ENCODE data around the gene PGM5. TPM values are rescaled to one million over a fixed set of nuclear protein-coding genes. Genes with fewer than 3 reads are reported as not detected.

PGM5 gene
- total RNA-seq, 1 experiment from 2014 or later: 0.15 TPM

DNA sequence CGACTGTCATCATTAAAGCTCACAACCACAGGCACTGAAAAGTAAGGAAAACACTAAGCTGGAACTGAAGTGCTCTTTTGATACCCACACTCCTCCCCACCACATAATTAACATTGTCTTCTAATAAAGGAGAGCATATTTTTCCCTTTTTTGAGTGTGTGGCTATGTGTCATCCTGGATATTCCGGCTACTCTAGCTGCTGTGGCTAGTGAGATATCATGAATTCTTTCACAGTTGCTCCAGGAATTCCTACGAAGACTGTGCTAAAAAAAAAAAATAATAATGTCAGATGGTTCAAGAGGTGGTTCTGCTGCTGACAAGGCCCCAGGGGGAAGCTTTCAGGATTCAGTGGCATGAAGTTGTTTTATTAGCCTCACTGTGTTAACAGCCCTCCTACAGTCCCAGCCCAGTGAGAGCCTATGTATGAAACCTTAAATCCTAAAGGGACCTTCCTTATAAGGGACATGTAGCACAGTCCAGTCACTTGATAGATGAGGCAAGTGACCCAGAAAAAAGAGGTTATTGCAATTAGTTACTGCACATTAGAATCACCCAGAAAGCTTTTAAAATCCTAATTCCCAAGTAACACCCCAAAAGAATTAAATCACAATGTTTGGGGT, 137.7 kb downstream of the PGM5 start:
- Histone ChIP-seq H3K9me3 (ENCODE audit: control insufficient read depth in 1 of 2, insufficient read depth in 1 of 2, low read depth in 1 of 2, low read length in 2 of 2) (no peaks in the 10 kb centered on the region), H3K4me2 (ENCODE audit: low read length) (no peak overlapping the region), H2AFZ (ENCODE audit: low read depth, low read length, poor library complexity, severe bottlenecking) (no peak overlapping the region), H4K20me1 (ENCODE audit: insufficient read depth) (no peaks in the 10 kb centered on the region), H3K9me2 (ENCODE audit: insufficient read depth) (no peaks in the 10 kb centered on the region), H3K79me2 (ENCODE audit: insufficient read depth, low read length) (no peaks in the 10 kb centered on the region), H3K36me3 (ENCODE audit: control insufficient read depth in 1 of 2, insufficient read depth in 2 of 2, low read length in 2 of 2) (no peaks in the 10 kb centered on the region), H3K4me3 (replicated peaks in 1 of 2; ENCODE audit: low read depth in 1 of 2, low read length in 2 of 2) (no peak overlapping the region), H3K27ac (ENCODE audit: low read depth, low read length) (no peak overlapping the region), H3K27me3 (ENCODE audit: insufficient read depth, low read length) (peaks cover 55% of the 10 kb centered on the region), H3K4me1 (ENCODE audit: control insufficient read depth in 1 of 2, insufficient read depth in 2 of 2, low read length in 2 of 2) (no peaks in the 10 kb centered on the region), H3K9ac (ENCODE audit: low read length) (no peak overlapping the region)
- intact Hi-C loops (cut with micrococcal nuclease): loop anchor here (10.0 kb wide), 1 partner anchor 69 kb away; no protein-coding TSS in a partner anchor
- DNase-seq (ENCODE audit: low read depth, low spot score): no peak
- TF ChIP-seq, protein P1, sequence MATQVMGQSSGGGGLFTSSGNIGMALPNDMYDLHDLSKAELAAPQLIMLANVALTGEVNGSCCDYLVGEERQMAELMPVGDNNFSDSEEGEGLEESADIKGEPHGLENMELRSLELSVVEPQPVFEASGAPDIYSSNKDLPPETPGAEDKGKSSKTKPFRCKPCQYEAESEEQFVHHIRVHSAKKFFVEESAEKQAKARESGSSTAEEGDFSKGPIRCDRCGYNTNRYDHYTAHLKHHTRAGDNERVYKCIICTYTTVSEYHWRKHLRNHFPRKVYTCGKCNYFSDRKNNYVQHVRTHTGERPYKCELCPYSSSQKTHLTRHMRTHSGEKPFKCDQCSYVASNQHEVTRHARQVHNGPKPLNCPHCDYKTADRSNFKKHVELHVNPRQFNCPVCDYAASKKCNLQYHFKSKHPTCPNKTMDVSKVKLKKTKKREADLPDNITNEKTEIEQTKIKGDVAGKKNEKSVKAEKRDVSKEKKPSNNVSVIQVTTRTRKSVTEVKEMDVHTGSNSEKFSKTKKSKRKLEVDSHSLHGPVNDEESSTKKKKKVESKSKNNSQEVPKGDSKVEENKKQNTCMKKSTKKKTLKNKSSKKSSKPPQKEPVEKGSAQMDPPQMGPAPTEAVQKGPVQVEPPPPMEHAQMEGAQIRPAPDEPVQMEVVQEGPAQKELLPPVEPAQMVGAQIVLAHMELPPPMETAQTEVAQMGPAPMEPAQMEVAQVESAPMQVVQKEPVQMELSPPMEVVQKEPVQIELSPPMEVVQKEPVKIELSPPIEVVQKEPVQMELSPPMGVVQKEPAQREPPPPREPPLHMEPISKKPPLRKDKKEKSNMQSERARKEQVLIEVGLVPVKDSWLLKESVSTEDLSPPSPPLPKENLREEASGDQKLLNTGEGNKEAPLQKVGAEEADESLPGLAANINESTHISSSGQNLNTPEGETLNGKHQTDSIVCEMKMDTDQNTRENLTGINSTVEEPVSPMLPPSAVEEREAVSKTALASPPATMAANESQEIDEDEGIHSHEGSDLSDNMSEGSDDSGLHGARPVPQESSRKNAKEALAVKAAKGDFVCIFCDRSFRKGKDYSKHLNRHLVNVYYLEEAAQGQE (IDR thresholded peaks at IDR 0.05; ENCODE audit: low read depth): no peak
- TF ChIP-seq, protein P2, sequence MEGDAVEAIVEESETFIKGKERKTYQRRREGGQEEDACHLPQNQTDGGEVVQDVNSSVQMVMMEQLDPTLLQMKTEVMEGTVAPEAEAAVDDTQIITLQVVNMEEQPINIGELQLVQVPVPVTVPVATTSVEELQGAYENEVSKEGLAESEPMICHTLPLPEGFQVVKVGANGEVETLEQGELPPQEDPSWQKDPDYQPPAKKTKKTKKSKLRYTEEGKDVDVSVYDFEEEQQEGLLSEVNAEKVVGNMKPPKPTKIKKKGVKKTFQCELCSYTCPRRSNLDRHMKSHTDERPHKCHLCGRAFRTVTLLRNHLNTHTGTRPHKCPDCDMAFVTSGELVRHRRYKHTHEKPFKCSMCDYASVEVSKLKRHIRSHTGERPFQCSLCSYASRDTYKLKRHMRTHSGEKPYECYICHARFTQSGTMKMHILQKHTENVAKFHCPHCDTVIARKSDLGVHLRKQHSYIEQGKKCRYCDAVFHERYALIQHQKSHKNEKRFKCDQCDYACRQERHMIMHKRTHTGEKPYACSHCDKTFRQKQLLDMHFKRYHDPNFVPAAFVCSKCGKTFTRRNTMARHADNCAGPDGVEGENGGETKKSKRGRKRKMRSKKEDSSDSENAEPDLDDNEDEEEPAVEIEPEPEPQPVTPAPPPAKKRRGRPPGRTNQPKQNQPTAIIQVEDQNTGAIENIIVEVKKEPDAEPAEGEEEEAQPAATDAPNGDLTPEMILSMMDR (IDR thresholded peaks at IDR 0.05 in 2 of 3, conservative IDR thresholded peaks at IDR 0.05 in 1 of 3; ENCODE audit: borderline replicate concordance in 1 of 3, insufficient read depth in 1 of 3, low read depth in 2 of 3, low read length in 2 of 3): no peak
- no peak for TF ChIP-seq EGR1 (IDR thresholded peaks at IDR 0.05; ENCODE audit: low read depth)
- TF ChIP-seq, protein P3, sequence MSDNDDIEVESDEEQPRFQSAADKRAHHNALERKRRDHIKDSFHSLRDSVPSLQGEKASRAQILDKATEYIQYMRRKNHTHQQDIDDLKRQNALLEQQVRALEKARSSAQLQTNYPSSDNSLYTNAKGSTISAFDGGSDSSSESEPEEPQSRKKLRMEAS (IDR thresholded peaks at IDR 0.05): no peak
- TF ChIP-seq TCF7L2 (IDR thresholded peaks at IDR 0.05; ENCODE audit: borderline replicate concordance, extremely low read depth, insufficient read depth, insufficient read length): no peak
- TF ChIP-seq CBX3 (IDR thresholded peaks at IDR 0.05; ENCODE audit: low read depth): no peak
- TF ChIP-seq, protein P4, sequence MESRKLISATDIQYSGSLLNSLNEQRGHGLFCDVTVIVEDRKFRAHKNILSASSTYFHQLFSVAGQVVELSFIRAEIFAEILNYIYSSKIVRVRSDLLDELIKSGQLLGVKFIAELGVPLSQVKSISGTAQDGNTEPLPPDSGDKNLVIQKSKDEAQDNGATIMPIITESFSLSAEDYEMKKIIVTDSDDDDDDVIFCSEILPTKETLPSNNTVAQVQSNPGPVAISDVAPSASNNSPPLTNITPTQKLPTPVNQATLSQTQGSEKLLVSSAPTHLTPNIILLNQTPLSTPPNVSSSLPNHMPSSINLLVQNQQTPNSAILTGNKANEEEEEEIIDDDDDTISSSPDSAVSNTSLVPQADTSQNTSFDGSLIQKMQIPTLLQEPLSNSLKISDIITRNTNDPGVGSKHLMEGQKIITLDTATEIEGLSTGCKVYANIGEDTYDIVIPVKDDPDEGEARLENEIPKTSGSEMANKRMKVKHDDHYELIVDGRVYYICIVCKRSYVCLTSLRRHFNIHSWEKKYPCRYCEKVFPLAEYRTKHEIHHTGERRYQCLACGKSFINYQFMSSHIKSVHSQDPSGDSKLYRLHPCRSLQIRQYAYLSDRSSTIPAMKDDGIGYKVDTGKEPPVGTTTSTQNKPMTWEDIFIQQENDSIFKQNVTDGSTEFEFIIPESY (IDR thresholded peaks at IDR 0.05; ENCODE audit: extremely low read depth, insufficient replicate concordance, low read length): no peak
- TF ChIP-seq RAD21 (IDR thresholded peaks at IDR 0.05; ENCODE audit: low read depth): no peak
- TF ChIP-seq SP1 (IDR thresholded peaks at IDR 0.05; ENCODE audit: low read depth): no peak
- TF ChIP-seq, protein P5, sequence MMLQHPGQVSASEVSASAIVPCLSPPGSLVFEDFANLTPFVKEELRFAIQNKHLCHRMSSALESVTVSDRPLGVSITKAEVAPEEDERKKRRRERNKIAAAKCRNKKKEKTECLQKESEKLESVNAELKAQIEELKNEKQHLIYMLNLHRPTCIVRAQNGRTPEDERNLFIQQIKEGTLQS (IDR thresholded peaks at IDR 0.05): no peak
- TF ChIP-seq CEBPB (IDR thresholded peaks at IDR 0.05; ENCODE audit: low read depth): no peak
- no peak for TF ChIP-seq FOSL1 (IDR thresholded peaks at IDR 0.05; ENCODE audit: low read depth)
- no peak for TF ChIP-seq ELF1 (IDR thresholded peaks at IDR 0.05; ENCODE audit: borderline replicate concordance, low read depth)
- TF ChIP-seq POLR2A (IDR thresholded peaks at IDR 0.05; ENCODE audit: borderline replicate concordance, extremely low read depth, insufficient read depth, insufficient read length): no peak
- ChIA-PET POLR2A (no interaction called here), RAD21 (ENCODE audit: low non-redundant PET in 1 of 2, low total read pairs in 2 of 2, uncharacterized antibody in 2 of 2, unreplicated experiment in 2 of 2) (no interaction called here), CTCF (no interaction called here)
- no peak for ATAC-seq
- BruUV-seq (replicated peaks): no TSS peak
